ENCODE results near the gene LARGE2.

Gene LARGE2

DNA sequence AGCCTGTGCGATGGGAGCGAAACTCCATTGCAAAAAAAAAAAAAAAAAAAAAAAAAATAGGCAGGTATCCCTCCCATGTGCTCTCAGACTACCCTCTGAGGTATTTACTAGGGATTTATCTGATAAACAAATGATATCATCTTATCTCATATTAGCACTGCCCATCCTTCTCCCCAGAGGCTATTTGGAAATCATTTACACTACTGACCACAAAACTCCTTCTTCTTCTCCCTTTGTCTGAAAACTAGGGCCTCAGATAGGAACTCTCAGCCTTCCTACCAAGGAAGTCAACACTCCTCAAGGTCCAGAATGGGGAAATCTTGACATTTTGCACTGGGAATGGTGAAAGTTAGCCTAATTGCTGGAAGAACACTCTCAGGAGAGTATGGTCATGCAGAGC, 46.4 kb downstream of the LARGE2 start:
- DNase-seq = no peak
- Mint-ChIP-seq H3K27ac (no peak overlapping the region), H3K4me3 (no peak overlapping the region), H3K27me3 (no peaks in the 10 kb centered on the region), H3K36me3 (peaks cover 2% of the 10 kb centered on the region), H3K9me3 (no peaks in the 10 kb centered on the region), H3K4me1 (no peaks in the 10 kb centered on the region)
- CTCF ChIA-PET = interaction anchor here (2.0 kb wide), 1 partner anchor 38 kb away, joined by 7 read pairs; no protein-coding TSS in a partner anchor

DNA sequence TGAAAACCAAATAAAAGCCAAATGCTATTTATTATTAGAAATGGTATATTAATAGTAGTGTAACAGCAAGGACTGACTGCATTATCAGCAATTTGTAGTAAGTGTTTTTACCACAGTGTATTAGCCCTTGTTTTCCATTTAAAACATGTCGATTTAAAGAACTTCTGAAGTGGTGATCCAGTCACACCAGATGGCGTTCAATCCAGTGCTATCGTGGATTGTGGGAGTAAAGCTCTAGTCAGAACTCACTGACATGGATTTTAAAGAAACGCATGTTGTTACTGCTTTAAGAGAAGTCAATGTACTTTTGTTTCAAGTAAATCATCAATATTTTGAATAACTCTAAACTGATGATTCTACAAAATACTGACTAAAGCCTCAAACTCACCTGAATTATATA, 51.1 kb downstream of the LARGE2 start:
- H3K36me3 Mint-ChIP-seq = peaks cover 8% of the 10 kb centered on the region
- no peaks in the 10 kb centered on the region for H3K27me3 Mint-ChIP-seq
- no peaks in the 10 kb centered on the region for H3K9me3 Mint-ChIP-seq
- no peaks in the 10 kb centered on the region for H3K4me1 Mint-ChIP-seq
- CTCF ChIA-PET = interaction anchor here (1.1 to 1.4 kb wide), 2 partner anchors 9 to 335 kb away, joined by 3 read pairs; no protein-coding TSS in a partner anchor
- H3K27ac Mint-ChIP-seq = no peak overlapping the region
- no peak overlapping the region for H3K4me3 Mint-ChIP-seq
- no peak for DNase-seq

DNA sequence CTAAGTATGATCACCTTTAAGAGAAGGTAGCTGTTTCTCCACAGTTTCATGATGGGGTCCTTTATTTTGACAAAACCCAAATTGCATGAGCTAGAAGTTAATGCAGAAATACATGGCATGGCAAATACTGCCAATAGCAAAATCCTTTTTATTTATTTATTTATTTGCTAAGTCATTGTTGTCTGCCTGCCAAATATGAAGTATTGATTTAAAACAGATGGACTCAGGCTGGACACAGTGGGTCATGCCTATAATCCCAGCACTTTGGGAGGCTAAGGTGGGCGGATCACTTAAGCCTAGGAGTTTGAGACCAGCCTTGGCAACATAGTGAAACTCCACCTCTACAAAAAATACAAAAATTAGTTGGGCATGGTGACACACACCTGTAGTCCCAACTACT, 52.4 kb downstream of the LARGE2 start:
- no peak overlapping the region for H3K4me3 Mint-ChIP-seq
- peaks cover 7% of the 10 kb centered on the region for H3K36me3 Mint-ChIP-seq
- no peak overlapping the region for H3K27ac Mint-ChIP-seq
- no peaks in the 10 kb centered on the region for H3K27me3 Mint-ChIP-seq
- no peaks in the 10 kb centered on the region for H3K9me3 Mint-ChIP-seq
- H3K4me1 Mint-ChIP-seq = no peaks in the 10 kb centered on the region
- DNase-seq = no peak
- CTCF ChIA-PET = interaction anchor here (1.1 kb wide), 1 partner anchor 334 kb away, joined by 3 read pairs; no protein-coding TSS in a partner anchor

Data from activated naive CD4-positive, alpha-beta T cell treated with anti-CD3 and anti-CD28 coated beads, Interleukin-2, amount 10 ng/mL, durations not matched to agents 7 days and 5 days (primary cell).